ENCODE measurements around the gene NOXO1.

NOXO1 gene

DNA sequence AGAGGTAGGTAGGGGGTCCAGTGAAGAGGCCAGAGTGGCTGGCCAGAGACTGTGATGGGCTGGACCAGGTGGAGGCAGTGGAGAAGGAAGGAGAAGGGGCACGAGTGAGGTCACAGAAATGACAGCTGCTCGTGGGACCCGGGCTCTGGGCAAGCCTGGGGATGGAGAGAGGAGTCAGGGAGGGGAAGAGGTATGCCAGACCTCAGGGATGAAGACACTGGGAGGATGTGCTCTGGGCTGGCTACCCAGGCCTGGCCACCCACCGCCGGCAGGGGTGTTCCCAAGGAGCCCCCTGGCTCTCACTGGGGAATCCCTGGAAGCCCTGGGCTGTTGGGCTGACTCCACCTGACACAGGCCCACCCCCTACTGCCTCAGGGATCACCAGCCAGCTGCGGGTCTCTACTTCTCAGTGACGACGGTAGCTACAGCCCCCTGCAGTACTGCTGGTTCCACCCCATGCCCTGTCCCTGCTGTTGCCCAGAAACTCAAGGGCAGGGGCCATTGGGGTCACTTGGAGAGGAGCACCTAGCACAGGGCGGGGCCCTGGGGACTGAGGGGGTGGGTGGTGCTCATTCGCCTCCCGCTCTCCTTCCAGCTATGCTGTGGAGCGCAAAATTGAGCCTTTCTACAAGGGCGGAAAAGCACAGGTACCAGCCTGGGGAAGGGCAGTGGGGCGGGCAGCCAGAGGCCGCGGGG, 7.7 kb downstream of the NOXO1 start:
- DNase-seq (ENCODE audit: low read depth in 2 of 2) = no peak
- TF ChIP-seq, protein P1, sequence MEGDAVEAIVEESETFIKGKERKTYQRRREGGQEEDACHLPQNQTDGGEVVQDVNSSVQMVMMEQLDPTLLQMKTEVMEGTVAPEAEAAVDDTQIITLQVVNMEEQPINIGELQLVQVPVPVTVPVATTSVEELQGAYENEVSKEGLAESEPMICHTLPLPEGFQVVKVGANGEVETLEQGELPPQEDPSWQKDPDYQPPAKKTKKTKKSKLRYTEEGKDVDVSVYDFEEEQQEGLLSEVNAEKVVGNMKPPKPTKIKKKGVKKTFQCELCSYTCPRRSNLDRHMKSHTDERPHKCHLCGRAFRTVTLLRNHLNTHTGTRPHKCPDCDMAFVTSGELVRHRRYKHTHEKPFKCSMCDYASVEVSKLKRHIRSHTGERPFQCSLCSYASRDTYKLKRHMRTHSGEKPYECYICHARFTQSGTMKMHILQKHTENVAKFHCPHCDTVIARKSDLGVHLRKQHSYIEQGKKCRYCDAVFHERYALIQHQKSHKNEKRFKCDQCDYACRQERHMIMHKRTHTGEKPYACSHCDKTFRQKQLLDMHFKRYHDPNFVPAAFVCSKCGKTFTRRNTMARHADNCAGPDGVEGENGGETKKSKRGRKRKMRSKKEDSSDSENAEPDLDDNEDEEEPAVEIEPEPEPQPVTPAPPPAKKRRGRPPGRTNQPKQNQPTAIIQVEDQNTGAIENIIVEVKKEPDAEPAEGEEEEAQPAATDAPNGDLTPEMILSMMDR (IDR thresholded peaks at IDR 0.05; ENCODE audit: low read depth, low read length) = no peak
- H3K4me3 ChIP-seq (replicated peaks in 1 of 2; ENCODE audit: low read depth in 2 of 2, low read length in 2 of 2) = no peak overlapping the region

GRCh38 chr16:1972490-1972877, 8.8 kb downstream of the NOXO1 start:
- DNase-seq (ENCODE audit: low read depth in 2 of 2) = peak in 1 of 2 donors; percentile 33
- TF ChIP-seq, protein P1 (IDR thresholded peaks at IDR 0.05; ENCODE audit: low read depth, low read length) = no peak
- H3K4me3 ChIP-seq (replicated peaks in 1 of 2; ENCODE audit: low read depth in 2 of 2, low read length in 2 of 2) = peak overlapping the region; percentile 97

DNA sequence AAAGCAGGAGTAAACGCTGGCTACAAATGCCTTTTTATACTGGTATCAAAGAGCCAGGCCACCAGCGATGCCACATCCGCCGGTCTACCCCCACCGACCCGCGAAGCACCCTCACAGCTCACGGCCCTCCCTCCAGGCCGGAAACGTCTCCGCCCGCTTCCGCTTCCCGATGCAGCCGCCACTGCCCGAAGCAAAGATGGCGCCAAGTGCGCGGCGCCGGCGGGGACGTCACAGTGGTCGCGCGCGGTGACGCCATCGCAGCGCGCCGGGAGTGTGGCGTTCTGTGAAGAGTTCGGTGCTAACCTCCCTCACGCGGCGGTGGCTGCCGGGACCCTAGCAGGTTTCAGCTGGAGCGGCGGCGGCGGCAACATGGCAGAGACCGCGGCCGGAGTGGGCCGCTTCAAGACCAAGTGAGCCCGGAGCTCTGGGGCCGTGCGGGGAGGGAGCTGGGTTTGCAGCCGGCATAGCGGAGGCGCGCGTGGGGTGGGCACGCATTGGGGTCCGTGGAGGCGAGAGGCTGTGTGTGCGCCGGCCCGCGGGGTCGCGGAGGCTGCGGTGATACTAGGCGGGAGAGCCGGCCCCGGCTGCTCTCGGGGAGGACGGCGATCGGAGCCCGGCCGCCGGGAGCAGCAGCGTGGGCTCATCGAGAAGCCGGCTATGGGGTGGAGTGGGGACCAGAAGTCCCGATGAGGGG, 9.3 kb downstream of the NOXO1 start, which contains the start of gene TBL3:
TSS of gene TBL3 (plus strand) at position 258 of the 694 bp plus-strand sequence. CDS start at position 370, 112 bp downstream.
- TF ChIP-seq, protein P1 (IDR thresholded peaks at IDR 0.05; ENCODE audit: low read depth, low read length) = no peak
- peak within 1 kb of the TSS; percentile 97 for H3K4me3 ChIP-seq (replicated peaks in 1 of 2; ENCODE audit: low read depth in 2 of 2, low read length in 2 of 2)
- peak; percentile 93 to 95 for DNase-seq (ENCODE audit: low read depth in 2 of 2)

DNA sequence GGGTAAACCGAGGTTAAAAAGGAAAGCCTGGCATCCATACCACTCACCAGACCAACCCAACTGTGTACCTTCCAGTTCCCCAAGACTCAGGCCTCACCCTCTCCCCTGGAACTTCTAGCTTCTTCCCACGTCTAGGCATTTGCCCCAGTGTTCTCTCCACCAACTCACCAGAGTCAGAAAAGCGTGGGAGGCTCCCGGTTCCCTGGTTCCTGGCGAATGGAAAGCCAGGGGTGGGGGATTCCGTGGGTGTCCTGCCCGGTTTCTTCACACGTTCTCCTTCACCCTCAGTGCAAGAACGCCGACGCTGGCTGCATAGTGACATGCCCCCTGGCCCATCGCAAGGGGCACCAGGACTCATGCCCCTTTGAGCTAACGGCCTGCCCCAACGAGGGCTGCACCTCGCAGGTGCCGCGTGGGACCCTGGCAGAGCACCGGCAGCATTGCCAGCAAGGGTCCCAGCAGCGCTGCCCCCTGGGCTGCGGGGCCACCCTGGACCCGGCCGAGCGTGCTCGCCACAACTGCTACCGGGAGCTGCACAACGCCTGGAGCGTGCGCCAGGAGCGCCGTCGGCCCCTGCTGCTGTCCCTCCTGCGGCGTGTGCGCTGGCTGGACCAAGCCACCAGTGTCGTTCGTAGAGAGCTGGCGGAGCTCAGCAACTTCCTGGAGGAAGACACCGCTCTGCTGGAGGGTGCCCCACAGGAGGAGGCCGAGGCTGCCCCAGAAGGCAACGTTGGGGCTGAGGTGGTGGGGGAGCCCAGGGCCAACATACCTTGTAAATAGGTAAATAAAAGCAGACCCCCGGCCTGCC, 12.9 kb downstream of the NOXO1 start:
- no peak overlapping the region for H3K4me3 ChIP-seq (replicated peaks in 1 of 2; ENCODE audit: low read depth in 2 of 2, low read length in 2 of 2)
- TF ChIP-seq, protein P1 (IDR thresholded peaks at IDR 0.05; ENCODE audit: low read depth, low read length) = no peak
- no peak for DNase-seq (ENCODE audit: low read depth in 2 of 2)

DNA sequence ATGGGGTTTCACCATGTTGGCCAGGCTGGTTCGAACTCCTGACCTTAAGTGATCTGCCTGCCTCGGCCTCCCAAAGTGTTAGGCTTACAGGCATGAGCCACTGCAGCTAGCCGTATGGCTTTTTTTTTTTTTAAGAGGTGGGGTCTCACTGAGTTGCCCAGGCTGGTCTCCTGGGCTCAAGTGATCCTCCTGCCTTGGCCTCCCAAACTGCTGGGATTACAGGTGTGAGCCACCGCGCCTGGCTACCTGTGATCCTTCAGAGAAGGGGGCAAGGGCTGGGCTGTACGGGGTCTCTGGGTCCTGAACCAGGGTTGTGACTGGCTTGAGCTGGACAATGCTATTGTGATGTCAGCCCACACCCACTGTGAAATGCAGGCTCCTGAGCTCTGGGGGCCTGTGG, 14.8 kb downstream of the NOXO1 start, which contains the start of gene RNF151:
TSS of gene RNF151 (plus strand) at position 397 of the 400 bp plus-strand sequence. CDS start 26 bp downstream, outside the sequence.
- no peak for DNase-seq (ENCODE audit: low read depth in 2 of 2)
- TF ChIP-seq, protein P1 (IDR thresholded peaks at IDR 0.05; ENCODE audit: low read depth, low read length) = no peak
- peak within 1 kb of the TSS; percentile 88 to 92 for H3K4me3 ChIP-seq (replicated peaks in 1 of 2; ENCODE audit: low read depth in 2 of 2, low read length in 2 of 2)

DNA sequence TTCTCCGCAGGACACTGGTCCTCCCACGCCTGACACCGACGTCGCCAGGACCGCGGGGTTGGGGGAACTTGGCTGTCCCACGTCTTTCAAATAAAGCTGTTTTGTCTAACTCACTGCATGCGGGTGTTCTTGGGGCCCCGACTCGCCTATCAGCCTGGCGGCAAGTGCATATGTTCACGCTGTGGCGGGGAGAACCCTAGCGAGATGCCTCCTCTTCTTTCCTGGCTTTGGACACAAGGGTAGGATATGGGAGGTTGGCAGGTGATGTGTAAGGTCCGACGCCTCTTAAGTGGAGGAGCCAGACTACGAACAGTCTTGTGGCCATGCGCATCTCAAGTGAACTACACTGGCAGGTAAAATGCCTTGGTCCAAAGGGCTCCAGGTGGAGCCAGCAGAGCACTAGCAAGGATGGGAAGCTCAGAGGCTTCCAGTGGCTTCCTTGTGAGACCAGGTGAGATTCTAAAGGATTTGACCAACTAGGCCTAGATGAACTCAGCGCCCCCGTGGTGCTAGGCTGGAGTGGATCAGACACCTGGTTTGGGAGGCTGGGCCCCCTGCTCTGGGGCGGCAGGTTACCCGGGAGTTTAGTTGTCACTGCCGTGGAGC, 15.8 kb downstream of the NOXO1 start:
- no peak for DNase-seq (ENCODE audit: low read depth in 2 of 2)
- TF ChIP-seq, protein P1 (IDR thresholded peaks at IDR 0.05; ENCODE audit: low read depth, low read length) = no peak
- H3K4me3 ChIP-seq (replicated peaks in 1 of 2; ENCODE audit: low read depth in 2 of 2, low read length in 2 of 2) = peak overlapping the region; percentile 88 to 92

Data from cardiac fibroblast (primary cell).